Measurements from ENCODE around the gene FASN.
"Not testable (repeated sequence)": the region's sequence is repeated elsewhere in the genome, so short reads cannot be mapped to it uniquely, and the experiment has no call there.

The FASN gene

GRCh38 chr17:82054351-82055022, 43.5 kb downstream of the FASN start:
- no peak for DNase-seq

GRCh38 chr17:82053556-82054263, 44.3 kb downstream of the FASN start:
- no peak for DNase-seq

DNA sequence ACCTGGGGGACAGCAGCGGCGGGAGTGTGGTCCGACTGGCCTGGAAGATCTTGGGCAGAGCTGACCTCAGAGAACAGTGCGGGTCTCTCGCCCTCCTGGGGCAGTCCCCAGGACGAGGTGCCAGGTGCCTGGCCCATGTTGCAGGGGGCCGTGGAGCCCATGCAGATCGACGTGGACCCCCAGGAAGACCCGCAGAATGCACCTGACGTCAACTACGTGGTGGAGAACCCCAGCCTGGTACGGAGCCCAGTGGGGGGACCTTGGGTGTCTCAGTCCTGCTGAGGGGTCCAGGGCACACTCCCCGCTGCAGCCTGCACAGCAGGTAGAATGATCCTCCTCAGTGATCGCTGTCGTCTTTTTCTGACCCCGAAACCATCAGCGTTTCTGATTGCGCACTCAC, 44.9 kb downstream of the FASN start:
- no peak for DNase-seq

GRCh38 chr17:82052638-82053059, 45.4 kb downstream of the FASN start:
- no peak for DNase-seq

DNA sequence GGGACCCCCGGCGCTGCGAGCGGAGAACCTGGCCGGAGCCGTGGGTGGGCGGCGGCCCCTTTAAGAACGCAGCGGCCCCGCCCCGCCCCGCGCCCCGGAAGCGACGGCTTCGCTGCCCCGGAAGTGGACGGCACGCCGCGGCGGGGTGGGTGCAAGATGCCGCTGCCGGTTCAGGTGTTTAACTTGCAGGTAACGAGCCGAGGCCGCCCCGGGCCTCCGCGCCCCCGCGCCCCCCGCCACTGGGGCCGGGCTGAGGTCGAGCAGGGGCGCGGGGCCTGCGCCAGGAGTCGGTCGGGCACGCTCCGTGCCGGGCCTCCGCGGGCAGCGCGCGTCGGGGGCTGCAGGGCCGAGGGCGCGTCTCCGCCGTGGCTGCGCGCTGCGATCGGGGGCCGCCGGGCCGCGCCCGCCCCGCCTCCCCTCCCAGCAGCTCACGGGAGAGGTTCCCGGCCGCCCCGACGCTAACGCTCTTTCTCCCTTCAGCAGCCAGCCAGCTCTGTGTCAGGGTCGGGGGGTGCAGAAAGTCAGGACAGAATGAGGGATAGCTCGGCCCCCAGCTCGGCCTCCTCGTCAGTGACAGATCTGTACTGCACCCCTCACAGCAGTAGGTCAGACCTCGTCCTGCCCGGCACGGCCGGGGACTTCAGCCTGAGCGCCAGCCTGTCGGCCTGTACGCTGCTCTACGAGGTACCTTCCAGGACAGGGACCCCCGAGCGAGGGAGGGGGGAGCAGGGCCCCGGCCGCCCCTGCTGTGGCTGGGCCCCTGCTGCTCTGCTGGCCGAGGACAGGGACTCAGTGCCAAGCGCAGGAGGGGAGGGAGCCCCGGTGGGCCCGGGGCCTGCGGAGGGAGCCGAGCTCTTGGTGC, 46.0 kb downstream of the FASN start, which contains the start of the genes GPS1 and RFNG:
Gene GPS1 (plus strand): TSS at position 123 of the 862 bp plus-strand sequence. CDS start 34 bp downstream, at position 157.
Gene RFNG (minus strand): TSS at position 36 of the 862 bp plus-strand sequence. CDS start 45 bp downstream, outside the sequence.
- peak; percentile 78 to 88 for DNase-seq

DNA sequence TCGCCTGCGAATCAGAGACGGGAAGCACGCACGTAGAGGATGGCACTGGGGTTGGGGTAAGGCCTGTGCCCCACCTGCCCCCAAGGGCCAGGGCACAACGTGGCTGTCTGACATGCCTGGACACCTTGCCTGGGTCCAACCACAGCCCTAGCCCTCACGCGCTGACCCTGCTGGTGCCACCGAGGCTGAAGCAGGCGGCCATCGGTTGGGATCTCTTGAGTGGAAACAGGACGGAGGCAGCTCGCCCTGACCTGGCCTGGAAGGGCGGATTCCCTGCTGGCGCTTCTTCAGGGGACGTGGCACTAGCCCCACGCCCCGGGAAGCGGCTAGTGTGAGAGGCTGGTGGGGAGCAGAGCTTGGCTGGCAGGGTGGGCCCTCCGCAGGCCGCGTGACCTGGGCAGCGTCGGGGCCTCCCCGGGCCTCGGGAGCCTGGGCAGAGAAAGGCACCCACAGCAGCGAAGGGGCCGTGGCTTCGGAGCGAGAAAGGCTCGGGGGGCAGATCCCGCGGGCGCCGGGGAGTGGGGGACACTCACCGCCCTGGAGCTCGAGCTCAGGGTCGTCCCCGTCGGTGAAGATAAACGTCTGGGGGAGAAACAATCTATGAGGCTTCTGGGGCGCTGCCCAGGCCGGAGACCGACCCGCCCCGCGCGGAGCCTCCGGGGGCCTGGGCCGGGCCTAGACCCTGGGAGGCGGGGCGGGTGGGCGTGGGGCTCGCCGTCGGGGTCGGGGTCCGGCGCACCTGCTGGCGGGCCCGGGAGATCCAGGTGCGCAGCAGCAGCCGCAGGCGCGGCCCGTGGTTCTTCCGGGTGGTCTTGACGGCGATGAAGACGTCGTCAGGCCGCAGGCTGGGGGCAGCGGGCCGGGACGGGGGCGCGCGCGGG, 47.0 kb downstream of the FASN start:
- no peak for DNase-seq

DNA sequence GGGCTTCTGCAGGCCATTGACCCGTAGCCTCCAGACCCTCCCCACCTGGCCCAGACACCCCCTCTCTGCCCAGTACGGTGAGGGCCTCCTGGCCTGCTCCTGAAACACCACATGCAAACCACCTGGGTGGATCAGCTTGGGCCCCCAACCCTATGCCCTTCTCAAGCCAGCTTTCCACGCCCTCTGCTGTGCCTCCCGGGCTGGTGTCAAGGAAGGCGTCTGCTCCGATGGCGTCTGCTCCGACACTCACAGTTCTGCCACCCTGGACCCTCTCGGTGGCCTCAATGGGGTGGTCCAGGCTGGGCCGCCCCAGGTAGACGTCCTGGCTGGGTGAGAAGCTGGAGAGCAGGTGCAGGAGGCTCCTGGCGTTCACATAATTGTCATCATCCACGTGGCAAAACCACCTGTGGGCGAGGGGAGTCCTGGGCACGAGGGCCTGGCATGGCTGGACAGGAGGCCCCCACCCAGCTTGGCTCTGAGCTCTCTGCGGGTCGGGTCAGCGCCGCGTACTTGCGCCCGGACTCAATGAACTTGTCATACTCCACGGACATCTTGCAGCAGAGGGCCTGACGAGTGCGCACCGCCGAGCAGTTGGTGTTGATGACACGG, 47.8 kb downstream of the FASN start:
- DNase-seq = no peak

DNA sequence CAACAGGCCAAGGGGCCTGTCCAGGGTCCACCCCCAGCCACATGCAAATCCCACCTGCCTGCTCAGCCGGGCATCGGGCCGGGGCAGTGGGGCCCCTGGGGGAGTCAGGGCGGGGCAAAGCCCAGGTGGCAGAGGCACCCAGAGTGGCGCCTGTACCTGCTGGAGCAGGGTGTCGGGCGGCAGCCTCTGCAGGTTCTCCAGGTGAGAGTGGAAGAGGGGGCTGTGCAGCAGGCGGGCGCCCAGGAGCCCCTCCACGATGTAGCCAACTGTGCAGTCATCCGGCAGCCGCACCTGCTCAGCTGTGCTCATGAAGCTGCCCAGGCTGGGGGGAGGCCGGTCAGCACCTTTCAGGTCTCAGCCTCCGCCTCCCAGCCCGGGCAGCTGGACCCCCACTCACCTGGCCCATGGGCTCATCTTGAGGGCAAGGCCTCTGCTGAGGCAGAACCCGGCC, 48.5 kb downstream of the FASN start:
- DNase-seq = no peak

DNA sequence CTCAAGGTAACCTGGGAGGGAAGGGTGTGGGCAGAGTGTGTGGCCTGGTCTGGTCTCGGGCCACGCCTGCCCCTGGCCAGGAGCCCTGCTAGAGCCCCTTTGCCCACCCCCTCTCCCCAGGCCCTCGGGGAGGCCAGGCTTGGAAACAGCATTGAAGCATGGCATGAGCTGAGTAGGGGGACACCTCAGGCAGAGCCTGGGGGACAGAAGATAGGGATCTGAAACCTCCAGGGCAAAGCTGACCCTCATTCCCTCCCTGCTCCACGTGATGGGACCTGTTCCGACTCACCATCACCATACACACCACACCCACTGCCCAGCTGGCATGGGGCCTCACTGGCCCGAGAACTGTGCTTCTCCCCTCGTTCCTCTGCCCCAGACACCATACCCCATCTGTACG, 48.9 kb downstream of the FASN start:
- DNase-seq = no peak

- DNase-seq = no peak
These were observed 49.5 kb downstream of the FASN start for GRCh38 chr17:82048571-82048971.

- DNase-seq = no peak
These were observed 50.0 kb downstream of the FASN start for GRCh38 chr17:82047914-82048570.

DNA sequence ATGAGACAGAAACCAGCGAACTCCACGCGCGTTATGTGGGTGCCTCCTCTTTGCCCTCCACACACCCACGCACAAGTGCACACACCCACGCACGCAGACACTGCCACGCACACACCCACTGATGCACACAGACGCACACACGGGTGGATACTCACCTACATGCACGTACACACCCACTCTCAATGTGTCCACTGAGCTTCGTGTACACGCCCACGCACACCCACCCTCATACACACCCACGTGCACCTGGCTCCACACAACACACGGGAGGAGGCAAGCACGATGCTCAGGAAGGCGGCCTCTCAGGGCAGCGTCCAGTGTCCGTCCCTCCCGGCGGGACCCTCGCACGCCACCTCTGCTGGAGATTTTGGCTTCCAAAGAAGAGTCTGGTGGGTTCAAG, 50.7 kb downstream of the FASN start:
- DNase-seq = peak in 1 of 2 experiments; percentile 26

- no peak for DNase-seq
These were observed 51.1 kb downstream of the FASN start for GRCh38 chr17:82046903-82047302.

DNA sequence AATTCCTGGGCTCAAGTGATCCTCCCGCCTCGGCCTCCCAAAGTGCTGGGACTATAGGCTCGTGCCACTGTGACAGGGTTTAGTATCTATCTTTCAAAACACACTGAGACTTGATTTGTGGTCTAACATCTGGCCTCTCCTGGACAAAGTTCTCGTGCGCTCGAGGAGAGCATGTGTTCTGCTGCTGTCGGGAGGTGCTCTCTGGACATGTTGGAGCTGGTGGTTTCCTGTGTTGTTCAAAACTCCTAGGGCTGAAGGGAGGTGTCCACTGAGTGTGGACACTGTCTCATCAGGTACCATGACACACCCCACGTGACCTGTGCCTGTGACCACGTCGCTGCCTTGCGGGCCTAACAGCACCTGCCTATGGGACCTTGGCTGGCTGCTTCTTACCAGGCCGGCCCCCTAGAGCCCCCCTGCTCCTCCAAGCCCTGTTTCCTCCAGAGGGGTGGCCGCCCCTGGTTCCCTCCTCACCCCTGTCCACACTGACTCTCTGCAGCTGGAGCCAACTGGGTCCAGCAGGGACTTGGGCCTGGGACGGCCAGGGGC, 52.0 kb downstream of the FASN start:
- DNase-seq = no peak

GRCh38 chr17:82043507-82043906, 54.5 kb downstream of the FASN start:
- DNase-seq = no peak

- DNase-seq = no peak
These were observed 55.4 kb downstream of the FASN start for GRCh38 chr17:82042649-82043048.

DNA sequence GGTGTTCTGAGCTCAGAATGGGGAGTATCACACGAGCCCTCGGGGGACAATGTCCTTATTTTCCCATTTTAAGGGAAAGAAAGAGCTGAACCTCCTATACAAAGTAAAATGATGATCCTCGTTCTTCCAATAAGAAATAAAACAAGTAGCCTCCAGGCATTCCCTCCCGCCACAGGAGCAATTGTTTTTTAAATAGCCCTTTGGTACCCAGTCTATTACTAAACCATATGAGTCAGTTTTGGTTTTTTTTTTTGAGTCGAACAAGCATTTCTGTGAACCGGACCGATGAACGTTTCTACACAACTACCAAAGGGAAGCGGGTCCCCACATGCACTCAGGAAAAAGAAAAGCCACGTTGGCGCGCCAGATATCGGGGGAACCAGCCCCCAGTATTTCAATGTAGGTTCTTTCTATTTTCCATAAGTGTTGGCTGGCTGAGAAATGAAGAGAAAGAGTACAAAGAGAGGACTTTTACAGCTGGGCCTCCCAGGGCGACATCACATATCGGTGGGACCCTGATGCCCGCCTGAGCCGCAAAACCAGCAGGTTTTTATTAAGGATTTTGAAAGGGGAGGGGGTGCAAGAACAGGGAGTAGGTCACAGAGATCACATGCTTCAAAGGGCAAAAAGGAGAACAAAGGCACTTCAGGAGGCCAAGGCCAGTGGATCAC, 56.8 kb downstream of the FASN start:
- no peak for DNase-seq

DNA sequence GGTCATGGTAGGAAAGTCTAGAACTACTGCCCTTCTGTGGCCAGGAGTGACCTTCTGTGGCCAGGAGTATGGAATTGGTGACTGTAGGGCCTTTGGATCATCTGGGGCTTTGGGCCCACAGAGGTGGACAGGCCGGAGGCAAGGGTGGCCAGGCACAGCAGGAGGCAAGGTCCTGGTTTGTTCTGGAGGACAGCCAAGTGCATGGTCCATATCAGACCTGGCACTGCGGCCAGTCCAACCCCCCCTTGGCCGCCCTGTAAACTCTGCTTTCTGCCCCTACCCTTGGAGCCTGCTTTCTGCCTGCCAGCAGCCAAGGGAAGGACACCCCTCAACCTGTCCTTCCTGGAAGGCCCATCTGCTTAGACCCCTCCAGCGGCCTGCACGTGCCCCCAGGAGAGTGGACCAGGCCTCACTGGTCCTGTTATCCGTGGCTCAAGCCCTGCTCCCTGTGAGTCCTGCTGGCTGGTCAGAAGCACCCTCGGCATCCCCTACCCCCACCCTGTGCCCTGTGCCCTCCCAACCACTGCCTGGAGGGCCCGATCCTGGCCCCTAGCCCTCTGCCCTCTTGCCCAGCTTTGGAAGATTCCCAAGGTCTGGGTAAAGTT, 58.2 kb downstream of the FASN start:
- no peak for DNase-seq

DNA sequence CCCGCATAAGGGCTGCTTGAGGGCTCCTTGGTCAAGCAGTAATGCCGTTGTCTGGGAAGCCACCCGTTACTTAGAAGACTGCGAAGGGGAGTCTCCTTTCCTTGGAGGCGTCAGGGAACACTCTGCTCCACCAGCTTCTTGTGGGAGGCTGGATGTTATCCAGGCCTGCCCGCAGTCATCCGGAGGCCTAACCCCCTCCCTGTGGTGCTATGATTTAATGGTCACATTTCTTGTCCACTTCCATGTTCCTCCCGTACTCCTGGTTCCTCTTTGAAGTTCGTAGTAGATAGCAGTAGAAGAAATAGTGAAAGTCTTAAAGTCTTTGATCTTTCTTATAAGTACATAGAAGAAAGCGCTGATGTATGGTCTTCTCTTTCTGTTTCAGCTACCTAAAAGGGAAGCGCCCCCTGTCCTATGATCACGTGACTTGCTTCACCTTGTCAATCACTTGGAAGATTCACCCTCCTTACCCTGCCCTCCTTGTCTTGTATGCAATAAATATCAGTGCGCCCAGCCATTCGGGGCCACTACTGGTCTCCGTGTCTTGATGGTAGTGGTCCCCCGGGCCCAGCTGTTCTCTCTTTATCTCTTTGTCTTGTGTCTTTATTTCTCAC, 59.1 kb downstream of the FASN start:
- DNase-seq = not testable (repeated sequence)

DNA sequence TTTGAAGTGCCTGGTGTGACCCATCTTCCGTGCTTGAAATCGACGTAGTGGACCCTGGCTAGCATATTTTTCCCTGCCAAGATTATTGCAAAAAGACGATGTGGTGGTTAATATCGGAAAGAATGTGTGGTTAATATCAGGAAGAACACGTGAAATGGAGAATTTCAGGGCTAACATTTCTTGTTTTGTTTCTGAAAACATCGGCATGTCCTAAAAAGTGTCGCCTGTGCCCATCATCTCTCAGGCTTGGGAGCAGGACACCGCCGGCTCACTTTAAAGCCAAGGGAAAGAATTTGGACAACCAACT, 60.2 kb downstream of the FASN start:
- no peak for DNase-seq

Data from stimulated activated CD4-positive, alpha-beta T cell treated with anti-CD3 and anti-CD28 coated beads, Interleukin-4, amount 100 ng/mL, for 4 hours (primary cell).